HG02943 (cell line): ENCODE measurements around the gene OXLD1.
"Not testable (repeated sequence)": the region's sequence is repeated elsewhere in the genome, so short reads cannot be mapped to it uniquely, and the experiment has no call there.

ENCODE experiments used
- ATAC-seq: cut with Tn5 transposase; IDR thresholded peaks from one replicate; pipeline ENCODE4 v1.9.1; 2021; ENCODE audit warnings: mild to moderate bottlenecking, low read depth, moderate library complexity; ENCODE audit not compliant: unreplicated experiment

Gene OXLD1

DNA sequence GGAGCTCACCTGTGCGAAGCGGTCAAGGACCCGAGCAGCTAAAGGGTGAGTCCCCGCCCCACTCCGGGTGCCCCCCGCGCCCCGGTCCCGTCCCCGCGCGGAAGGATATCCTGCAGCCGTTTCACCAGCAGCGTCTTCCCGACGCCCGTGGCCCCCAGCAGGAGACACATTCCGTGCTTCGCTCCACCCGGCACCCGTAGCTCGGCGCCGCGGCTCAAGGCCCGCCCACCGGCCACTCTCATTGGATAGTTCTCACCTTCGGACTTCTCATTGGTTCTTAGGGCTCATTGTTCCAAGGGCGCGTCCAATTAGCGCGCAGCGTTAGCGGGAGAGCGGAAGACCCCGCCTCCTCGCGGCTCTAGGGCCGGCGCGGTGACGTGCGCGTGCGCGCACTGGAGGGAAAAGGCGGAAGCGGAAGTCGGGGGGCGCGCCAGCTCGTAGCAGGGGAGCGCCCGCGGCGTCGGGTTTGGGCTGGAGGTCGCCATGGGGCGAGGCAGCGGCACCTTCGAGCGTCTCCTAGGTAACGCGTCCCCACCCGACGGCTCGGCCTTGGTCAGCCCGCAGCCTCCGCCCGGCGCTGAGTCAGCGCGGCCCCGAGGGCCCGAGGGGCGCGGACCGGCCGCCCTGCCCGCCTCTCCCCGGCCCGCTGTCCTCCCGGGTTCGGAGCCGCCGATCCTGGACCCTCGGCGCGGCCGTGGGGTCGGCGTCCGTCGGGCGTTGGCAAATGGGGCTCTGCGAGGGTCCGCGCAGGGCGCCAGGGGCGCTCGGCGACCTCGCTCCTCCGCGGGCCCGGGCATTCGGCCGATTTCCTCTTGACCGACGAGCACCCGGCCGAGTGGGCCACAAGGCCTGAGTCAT is 17.4 kb upstream of the OXLD1 start, which contains the start of the genes ARL16 and HGS:
ARL16 (minus strand) TSS at position 214 of the 858 bp plus-strand sequence; CDS start at position 170, 44 bp downstream.
HGS (plus strand) TSS at position 428 of the 858 bp plus-strand sequence; CDS start at position 484, 56 bp downstream.
- ATAC-seq: peak; percentile 90

DNA sequence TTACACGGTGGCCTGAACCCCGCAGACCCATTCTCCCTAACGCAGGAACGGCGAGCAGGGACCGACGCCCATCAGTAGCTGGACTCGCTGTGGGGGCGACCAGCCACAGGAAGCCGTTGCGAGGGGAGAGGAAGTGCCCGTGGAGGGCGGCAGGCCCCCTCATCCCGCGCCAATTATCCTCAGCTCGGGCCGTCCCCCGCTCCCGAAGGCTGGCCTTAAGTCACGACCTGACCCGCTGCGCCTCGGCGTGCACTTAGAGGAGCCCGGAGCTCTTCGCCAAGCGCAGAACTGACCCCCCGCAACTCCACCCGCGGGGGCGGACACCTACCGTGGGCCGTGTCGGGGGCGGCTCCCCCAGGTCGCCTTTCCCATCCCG is 16.8 kb upstream of the OXLD1 start:
- peak; percentile 2 for ATAC-seq

DNA sequence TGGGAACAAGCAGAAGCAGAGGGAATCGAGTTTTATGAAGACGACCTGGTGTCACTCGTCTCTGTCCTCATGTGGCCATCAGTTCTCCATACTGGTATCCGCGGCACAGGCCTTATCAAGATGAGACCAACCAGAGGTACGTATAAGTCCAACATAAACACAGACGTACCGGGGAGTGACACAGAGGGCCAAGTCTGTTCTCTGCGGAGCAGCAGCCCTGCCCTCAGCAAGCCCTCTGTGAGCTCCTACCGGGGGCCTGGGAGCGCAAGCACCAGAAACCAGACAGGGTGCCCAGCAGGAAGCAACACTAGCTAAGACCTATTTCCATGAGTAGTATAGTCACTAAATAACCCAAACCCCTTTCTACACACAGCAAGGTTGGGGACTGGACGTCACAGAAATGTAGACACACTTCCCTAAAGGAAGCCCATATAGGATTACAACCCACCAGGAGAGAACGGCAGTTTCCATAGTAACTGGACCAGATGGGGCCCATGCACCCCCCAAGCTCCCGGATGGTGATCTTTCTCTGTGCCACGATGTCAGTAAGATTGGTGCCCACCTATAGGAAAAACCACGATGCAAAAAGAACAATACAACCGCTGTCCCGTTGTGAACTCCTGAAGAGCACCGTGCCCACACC is 16.3 kb upstream of the OXLD1 start:
- ATAC-seq: no peak

GRCh38 chr17:81681672-81682071 is 15.3 kb upstream of the OXLD1 start:
- no peak for ATAC-seq

GRCh38 chr17:81680150-81680549 is 13.7 kb upstream of the OXLD1 start:
- no peak for ATAC-seq

DNA sequence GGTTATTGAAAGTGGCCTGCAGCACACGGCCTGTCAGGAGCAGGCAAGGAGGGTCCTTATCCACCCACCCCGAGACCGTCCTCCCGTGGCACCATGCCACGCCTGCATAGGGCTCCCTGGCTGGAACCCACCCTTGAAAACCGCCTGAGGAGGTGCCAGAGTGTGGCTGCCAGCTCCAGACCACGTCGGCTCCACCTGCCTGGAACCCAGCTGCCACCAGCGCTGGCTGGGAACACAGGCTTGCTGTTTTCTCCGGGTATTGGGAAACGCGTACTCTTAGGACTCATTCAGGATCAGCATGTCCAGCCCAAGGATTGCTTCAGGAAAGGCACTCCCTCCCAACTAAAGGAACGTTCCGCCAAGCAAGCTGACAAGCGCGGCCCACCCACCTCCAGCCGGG is 10.5 kb upstream of the OXLD1 start:
- no peak for ATAC-seq

DNA sequence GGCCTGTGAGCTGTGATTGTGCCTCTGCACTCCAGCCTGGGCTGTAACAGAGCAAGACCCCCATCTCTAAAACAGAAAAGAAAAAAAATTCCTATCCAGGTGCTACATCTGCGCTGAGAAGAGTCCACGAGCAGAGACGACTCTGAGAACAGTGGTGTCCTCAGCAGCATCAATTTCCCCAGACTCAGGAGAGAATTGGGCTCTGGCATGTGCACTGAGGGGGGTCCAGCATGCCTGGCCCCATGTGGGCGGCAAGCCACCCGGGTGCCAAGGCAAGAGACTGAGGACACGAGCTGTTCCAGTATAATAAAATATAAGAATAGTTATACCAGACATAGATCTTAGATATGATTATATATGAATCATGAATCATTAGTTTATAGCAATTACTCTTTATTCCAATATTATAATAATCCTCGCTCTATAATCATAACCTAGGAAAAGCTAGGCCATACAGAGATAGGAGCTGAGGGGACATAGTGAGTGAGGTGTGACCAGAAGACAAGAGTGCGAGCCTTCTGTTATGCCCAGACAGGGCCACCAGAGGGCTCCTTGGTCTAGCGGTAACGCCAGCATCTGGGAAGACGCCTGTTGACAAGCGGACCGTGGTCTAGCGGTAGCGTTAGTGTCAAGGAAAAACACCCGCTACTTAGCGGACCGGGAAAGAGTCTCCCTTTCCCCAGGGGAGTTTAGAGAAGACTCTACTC is 9.3 kb upstream of the OXLD1 start:
- not testable (repeated sequence) for ATAC-seq

- ATAC-seq: no peak
Measured at GRCh38 chr17:81673561-81674258, 7.3 kb upstream of the OXLD1 start.

- no peak for ATAC-seq
Measured at GRCh38 chr17:81672954-81673353, 6.5 kb upstream of the OXLD1 start.

- ATAC-seq: no peak
Measured at GRCh38 chr17:81672504-81672903, 6.1 kb upstream of the OXLD1 start.

GRCh38 chr17:81667754-81668153 is 1.3 kb upstream of the OXLD1 start:
- no peak for ATAC-seq

DNA sequence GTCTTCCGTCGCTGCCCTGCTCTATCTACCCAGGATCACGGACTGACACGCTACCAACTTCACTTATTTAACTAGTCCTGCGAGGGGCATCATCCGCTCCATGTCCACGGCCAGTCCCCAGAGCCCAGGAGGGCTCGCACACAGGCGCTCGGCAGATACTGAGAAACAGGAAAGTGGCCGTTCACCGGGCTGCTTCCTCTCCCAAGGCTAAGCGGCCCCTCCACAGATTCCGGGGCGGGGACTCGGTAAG is 388 bp downstream of the OXLD1 start:
- no peak for ATAC-seq

GRCh38 chr17:81665205-81666091 is 957 bp downstream of the OXLD1 start:
- no peak for ATAC-seq

- no peak for ATAC-seq
Measured at GRCh38 chr17:81664051-81664470, 2.3 kb downstream of the OXLD1 start.

DNA sequence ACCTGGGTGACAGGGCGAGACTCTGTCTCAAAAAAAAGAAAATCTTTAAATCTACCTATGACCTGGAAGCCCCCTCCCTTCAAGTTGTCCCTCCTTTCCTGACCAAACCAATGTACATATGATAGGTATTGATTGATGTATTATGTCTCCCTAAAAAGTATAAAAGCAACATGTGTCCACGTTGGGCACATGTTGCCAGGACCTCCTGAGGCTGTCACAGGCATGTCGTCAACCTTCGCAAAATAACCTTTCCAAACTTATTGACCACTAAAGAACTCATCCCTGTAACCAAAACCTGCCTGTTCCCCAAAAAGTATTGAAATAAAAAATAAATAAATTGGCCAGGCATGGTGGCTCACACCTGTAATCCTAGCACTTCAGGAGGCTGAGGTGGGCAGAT is 4.4 kb downstream of the OXLD1 start:
- no peak for ATAC-seq

DNA sequence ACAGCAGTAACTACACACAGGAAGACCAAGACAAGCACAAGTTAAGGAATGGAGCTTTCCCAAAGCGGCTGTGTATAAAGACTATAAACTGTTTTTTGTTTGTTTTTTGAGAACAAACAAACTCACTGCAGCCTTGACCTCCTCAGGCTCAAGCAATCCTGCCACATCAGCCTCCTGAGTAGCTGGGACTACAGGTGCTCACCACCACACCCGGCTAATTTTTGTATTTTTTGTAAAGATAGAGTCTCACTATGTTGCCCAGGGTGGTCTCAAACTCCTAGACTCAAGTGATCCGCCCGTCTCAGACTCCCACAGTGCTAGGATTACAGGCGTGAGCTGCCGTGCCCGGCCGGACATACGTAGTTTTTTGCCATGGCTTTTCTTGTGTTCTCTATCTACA is 6.0 kb downstream of the OXLD1 start:
- ATAC-seq: no peak

GRCh38 chr17:81659038-81659437 is 7.4 kb downstream of the OXLD1 start:
- no peak for ATAC-seq

DNA sequence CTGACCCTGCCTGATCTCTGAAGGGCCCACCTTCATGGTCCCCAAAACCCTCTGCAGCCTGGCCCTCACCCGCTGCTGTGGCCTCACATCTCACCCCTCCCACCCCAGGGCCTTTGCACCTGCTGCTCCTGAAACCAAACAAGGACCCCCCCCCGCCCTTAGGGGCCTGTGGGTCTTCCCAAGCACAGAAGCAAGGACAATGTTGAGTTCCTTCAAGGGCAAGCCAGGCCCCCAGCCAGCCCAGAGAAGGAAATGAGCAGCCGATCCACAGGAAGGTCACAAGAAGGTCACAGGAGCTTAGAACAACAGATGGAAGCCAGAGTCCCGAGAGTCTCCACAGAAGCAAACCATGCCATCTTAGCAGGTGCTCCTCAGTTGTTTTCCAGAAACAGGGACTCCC is 9.6 kb downstream of the OXLD1 start:
- no peak for ATAC-seq

DNA sequence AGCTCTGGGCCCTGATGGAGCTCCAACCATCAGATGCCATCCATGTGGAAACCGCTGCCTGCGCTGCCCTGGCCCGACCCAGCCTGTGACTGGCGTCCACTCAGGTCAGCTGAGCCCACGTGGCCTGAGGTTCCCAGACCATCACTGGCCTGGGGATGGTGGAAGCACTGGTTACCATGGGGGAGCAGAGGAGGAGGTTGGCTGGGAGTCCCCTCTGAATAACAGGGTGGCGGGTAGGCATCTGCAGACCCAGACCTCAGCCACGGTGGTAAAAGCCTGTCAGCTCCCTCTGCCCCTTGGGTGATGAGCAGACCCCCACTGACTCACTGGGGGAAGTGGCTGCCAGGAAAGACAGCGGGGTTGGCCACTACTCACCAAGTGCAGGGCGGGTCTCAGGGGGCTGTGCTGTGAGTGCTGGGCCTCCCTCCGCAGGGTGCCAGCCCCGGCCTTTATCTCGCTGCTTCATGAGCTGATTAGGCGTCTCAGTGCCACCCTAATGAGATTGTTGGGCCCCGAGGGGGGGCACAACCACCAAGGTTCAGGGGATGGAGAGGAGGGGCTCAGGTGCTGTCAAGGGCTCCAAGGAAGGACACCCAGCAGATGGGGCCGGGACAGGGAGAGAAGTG is 10.2 kb downstream of the OXLD1 start, which contains the start of gene PDE6G:
PDE6G (minus strand) TSS at position 425 of the 626 bp plus-strand sequence. CDS start 3,237 bp downstream, outside the sequence.
- no peak for ATAC-seq
